GM12872 (cell line): ENCODE measurements around the gene UBE2K.

ENCODE experiments used
- TF ChIP-seq, protein P1 (sequence below): IDR thresholded peaks from 3 replicates; pipeline ENCODE4 v1.5.1; 2011; ENCODE audit warnings: low read depth, mild to moderate bottlenecking, low read length, moderate library complexity; ENCODE audit not compliant: insufficient read depth

UBE2K gene

DNA sequence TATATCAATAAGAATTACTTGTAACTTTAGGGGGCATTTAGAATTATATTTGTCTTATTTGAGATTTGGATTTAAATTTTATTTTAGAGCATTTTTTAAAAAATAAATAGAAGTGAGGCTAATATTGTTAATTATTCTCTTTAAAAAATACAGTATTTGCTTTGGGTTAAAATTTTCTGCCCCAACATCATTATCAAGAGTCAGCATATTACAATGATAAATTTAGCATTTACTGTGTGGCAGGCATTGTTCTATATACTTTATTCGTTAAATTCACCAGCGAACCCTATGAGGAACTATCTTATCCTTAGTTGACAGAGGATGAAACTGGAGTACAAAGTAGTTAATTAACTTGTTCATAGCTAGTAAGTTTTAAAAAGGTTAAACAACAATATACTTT is 34.0 kb downstream of the UBE2K start:
- TF ChIP-seq, protein P1, sequence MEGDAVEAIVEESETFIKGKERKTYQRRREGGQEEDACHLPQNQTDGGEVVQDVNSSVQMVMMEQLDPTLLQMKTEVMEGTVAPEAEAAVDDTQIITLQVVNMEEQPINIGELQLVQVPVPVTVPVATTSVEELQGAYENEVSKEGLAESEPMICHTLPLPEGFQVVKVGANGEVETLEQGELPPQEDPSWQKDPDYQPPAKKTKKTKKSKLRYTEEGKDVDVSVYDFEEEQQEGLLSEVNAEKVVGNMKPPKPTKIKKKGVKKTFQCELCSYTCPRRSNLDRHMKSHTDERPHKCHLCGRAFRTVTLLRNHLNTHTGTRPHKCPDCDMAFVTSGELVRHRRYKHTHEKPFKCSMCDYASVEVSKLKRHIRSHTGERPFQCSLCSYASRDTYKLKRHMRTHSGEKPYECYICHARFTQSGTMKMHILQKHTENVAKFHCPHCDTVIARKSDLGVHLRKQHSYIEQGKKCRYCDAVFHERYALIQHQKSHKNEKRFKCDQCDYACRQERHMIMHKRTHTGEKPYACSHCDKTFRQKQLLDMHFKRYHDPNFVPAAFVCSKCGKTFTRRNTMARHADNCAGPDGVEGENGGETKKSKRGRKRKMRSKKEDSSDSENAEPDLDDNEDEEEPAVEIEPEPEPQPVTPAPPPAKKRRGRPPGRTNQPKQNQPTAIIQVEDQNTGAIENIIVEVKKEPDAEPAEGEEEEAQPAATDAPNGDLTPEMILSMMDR, result no peak

DNA sequence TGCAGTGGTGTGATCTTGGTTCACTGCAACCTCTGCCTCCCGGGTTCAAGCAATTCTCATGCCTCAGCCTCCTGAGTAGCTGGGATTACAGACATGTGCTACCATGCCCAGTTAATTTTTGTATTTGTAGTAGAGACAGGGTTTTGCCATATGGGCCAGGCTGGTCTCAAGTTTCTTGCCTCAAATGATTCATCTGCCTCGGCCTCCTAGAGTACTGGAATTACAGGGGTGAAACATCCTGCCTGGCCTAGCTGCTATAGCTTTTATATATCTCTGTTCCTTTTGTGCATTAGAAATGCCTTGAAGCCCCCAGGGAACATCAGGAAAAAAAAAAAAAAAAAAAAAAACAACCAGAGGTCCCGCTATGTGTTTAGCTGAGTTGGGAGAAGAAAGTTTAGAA is 34.8 kb downstream of the UBE2K start:
- TF ChIP-seq, protein P1, result no peak

DNA sequence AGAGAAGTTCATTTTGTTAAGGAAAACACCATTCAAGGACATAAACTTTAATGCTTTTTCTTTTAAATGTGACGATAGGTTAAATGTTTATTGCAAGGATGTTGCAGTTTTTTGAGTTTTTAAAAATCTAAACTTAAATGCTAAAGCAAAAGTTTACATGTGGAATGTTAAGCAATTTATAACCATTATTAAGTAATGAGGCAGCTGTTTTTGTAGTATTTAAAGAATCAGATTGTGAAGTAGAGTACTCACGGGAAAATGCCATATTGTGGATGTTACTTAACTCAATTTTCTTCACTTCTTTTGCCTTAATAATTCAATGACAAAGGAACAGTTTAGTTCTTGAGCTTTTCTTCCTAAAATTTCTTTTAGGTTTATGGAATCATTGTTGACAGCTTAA is 43.5 kb downstream of the UBE2K start:
- TF ChIP-seq, protein P1, result no peak

DNA sequence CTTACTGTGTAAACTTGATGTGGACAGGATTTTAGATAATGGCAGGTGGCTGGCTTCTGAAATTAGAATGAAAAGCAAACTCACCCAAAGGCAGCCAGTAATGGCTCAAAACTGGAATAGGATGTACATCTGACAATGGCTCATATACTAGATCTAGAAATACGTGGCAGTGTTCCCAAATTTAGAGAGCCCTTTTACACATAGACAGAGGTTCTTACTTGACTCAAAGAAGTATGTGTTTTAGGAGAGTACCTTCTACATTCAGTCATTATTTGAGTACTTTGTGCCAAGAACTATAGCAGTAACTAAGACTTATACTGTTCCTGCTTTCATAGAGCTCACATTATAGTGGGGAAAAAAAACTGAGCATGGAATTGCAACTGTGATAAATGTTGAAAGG is 48.0 kb downstream of the UBE2K start:
- TF ChIP-seq, protein P1, result no peak

DNA sequence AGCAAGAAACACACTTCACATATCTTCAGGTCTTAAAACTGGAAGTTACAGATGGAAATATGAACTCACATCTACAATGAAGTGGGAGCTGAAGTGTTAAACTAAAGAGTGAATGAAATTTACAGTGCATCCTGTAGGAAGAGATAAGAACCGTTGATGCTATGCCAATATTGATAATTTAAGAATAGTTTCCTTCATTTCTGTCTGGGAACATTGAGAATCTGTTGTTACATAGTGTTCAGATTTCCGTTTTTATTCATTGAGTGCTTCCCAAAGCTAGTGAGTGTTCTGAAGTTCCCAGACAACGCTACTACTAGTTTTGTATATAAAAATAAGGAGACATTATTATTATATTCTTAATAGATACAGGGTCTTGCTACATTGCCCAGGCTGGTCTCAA is 52.3 kb downstream of the UBE2K start:
- TF ChIP-seq, protein P1, result no peak

DNA sequence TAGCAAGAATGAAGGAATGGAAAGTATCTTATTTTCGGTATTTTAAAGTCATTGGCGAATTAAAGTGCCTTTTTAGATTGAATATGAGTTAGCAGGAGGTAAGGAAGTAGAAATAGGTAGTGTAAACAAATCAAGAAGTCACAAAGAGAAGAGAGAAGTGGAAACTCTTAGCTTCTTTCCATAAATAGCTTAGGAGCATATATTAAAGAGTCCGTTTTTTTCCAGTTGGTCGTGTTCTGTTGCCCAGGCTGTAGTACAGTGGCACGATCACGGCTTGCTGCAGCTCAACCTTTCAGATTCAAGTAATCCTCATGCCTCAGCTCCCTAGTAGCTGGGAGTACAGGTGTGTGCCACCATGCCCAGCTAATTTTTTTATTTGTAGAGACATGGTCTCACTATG is 56.4 kb downstream of the UBE2K start:
- TF ChIP-seq, protein P1, result no peak

DNA sequence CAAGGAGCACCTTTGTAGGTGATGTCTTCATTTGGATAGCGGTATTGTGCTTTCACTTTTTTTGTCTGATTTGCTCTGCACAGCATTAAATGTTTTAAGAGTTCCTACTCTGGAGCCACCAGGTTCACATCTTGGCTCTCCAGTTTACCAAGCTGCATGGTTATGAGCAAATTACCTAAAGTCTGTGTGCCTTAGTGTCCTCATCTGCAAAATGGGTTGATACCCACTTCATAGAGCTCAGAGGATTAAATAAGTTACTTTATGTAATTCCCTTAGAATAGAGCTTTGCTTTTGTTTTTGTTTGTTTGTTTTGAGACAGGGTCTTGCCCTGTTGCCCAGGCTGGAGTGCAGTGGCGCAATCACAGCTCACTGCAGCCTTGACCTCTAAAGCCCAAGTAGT is 58.2 kb downstream of the UBE2K start:
- TF ChIP-seq, protein P1, result no peak

DNA sequence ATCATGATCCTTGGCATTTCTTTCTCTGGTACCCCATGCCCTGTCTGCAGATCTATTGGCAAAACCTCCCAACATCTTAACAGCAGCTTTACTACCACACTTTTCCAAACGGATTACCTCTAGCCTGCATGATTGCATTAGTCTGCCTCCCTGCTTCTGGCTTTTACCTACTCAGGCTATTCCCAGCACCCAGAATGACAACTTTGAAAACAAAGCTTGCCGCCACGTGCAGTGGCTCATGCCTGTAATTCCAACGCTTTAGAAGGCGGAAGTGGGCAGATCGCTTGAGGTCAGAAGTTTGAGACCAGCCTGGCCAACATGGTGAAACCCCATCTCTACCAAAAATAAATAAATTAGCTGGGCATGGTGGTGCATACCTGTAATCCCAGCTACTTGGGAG is 60.2 kb downstream of the UBE2K start:
- TF ChIP-seq, protein P1, result no peak
